ENCODE data around the gene MAX. TPM values are rescaled to one million over a fixed set of nuclear protein-coding genes. Genes with fewer than 3 reads are reported as not detected.

MAX gene
- total and polyA plus RNA-seq, 2 of the 4 experiments (the other 2 are of a cell fraction): 45.2 to 51.8 TPM

GRCh38 chr14:65100922-65101541 lies 1.3 kb downstream of the MAX start:
- no peak overlapping the region for H2BK20ac ChIP-seq (ENCODE audit: low read depth, low read length)
- H4K5ac ChIP-seq (ENCODE audit: low read depth, low read length): no peak overlapping the region
- TF ChIP-seq MAFK (IDR thresholded peaks at IDR 0.05; ENCODE audit: low read depth, low read length) (no peak), RFX5 (IDR thresholded peaks at IDR 0.05; ENCODE audit: low read depth, low read length) (no peak), RCOR1 (IDR thresholded peaks at IDR 0.05; ENCODE audit: insufficient replicate concordance, low read length) (no peak), ELK1 (IDR thresholded peaks at IDR 0.05; ENCODE audit: borderline replicate concordance, low read depth, low read length) (no peak), NFE2L2 (IDR thresholded peaks at IDR 0.05; ENCODE audit: low read depth, low read length) (no peak), CTCF (conservative IDR thresholded peaks at IDR 0.05; ENCODE audit: low read depth, low read length) (no peak), POLR2A (IDR thresholded peaks at IDR 0.05; ENCODE audit: low read depth, low read length) (no peak), SMC3 (IDR thresholded peaks at IDR 0.05; ENCODE audit: low read depth, low read length) (no peak), MXI1 (IDR thresholded peaks at IDR 0.05; ENCODE audit: borderline replicate concordance, low read depth, low read length) (no peak), CEBPB (IDR thresholded peaks at IDR 0.05; ENCODE audit: low read depth, low read length) (no peak), RAD21 (IDR thresholded peaks at IDR 0.05; ENCODE audit: low read length) (no peak), MAZ (IDR thresholded peaks at IDR 0.05; ENCODE audit: borderline replicate concordance, low read depth, low read length) (no peak), BHLHE40 (IDR thresholded peaks at IDR 0.05; ENCODE audit: low read depth, low read length) (no peak), USF2 (IDR thresholded peaks at IDR 0.05; ENCODE audit: low read depth, low read length) (no peak), FOS (IDR thresholded peaks at IDR 0.05; ENCODE audit: low read depth, low read length) (no peak), CHD1 (IDR thresholded peaks at IDR 0.05; ENCODE audit: low read depth, low read length) (no peak)
- H2BK15ac ChIP-seq (ENCODE audit: low read depth, low read length): no peak overlapping the region
- intact Hi-C loops (cut with micrococcal nuclease) (loop anchor here (5.0 kb wide), 1 partner anchor 56 kb away; no protein-coding TSS in a partner anchor), in situ Hi-C loops (cut with MboI; ENCODE audit: low sequenced_read_pairs) (no loop called here), dilution Hi-C loops (cut with HindIII; ENCODE audit: low sequenced_read_pairs, unreplicated experiment) (no loop called here)
- WGBS, 2 experiments (ENCODE audit: extremely low coverage in 2 of 2, insufficient read length in 1 of 2): 51% methylated on average over 3 of the region's 6 CpGs; no CpG with 5 or more reads in 1 of the 2 experiments
- H3K4me1 ChIP-seq (ENCODE audit: control insufficient read depth, insufficient read depth, low read length): peaks cover 4% of the 10 kb centered on the region; the same call in 1 of the 2 replicates
- no peak for DNase-seq
- H3K14ac ChIP-seq (replicated peaks; ENCODE audit: low read depth, low read length): no peak overlapping the region
- peak overlapping the region; percentile 74 for H3K9ac ChIP-seq (ENCODE audit: low read depth, low read length)
- peaks cover 1% of the 10 kb centered on the region; the same call in 1 of the 2 replicates for H3K36me3 ChIP-seq (ENCODE audit: control insufficient read depth, insufficient read depth, low read length)
- H3K9me3 ChIP-seq (ENCODE audit: control insufficient read depth, insufficient read depth, low read length): no peaks in the 10 kb centered on the region
- no peak overlapping the region for H2BK120ac ChIP-seq (ENCODE audit: low read depth, low read length)
- no peak overlapping the region for H3K4ac ChIP-seq (ENCODE audit: low read depth, low read length)
- H4K8ac ChIP-seq (ENCODE audit: low read depth in 2 of 2, low read length in 2 of 2): no peak overlapping the region
- CTCF ChIA-PET: no interaction called here
- H2AFZ ChIP-seq (replicated peaks; ENCODE audit: low read length, poor library complexity): no peak overlapping the region
- peak overlapping the region; percentile 92 for H3K4me2 ChIP-seq (ENCODE audit: low read depth, low read length)
- H3K18ac ChIP-seq (ENCODE audit: low read depth, low read length): no peak overlapping the region
- H4K91ac ChIP-seq (ENCODE audit: insufficient read depth, low read depth, low read length): no peak overlapping the region
- H2BK5ac ChIP-seq (ENCODE audit: low read depth, low read length, poor library complexity, severe bottlenecking): no peak overlapping the region
- H4K20me1 ChIP-seq (ENCODE audit: insufficient read depth, low read length): peaks cover 10% of the 10 kb centered on the region
- H2AK9ac ChIP-seq (replicated peaks; ENCODE audit: low read depth, low read length, poor library complexity): no peak overlapping the region
- no peak overlapping the region for H2AK5ac ChIP-seq (ENCODE audit: low read depth, low read length)
- peak overlapping the region; percentile 84 for H3K4me3 ChIP-seq (ENCODE audit: insufficient read depth, low read depth, low read length)
- no peak for ATAC-seq (ENCODE audit: low read depth)
- no peak overlapping the region for H3K23ac ChIP-seq (ENCODE audit: low read depth, low read length)
- H3K27ac ChIP-seq (ENCODE audit: insufficient read depth, low read length): peak overlapping the region; percentile 23; the same call in 1 of the 2 replicates
- peaks cover 17 to 36% of the 10 kb centered on the region in 2 experiments for H3K79me1 ChIP-seq (ENCODE audit: low read depth in 1 of 2, low read length in 2 of 2)
- POLR2A ChIA-PET (ENCODE audit: unreplicated experiment): no interaction called here
- no peaks in the 10 kb centered on the region for H3K27me3 ChIP-seq (ENCODE audit: control insufficient read depth, insufficient read depth, low read length)
- H3K9me1 ChIP-seq (ENCODE audit: insufficient read depth, low read length): peaks cover 4% of the 10 kb centered on the region; the same call in 1 of the 2 replicates
- BruUV-seq (replicated peaks): no TSS peak
- no peak overlapping the region for H3K56ac ChIP-seq (ENCODE audit: extremely low read depth, insufficient read depth, low read length)

Data from IMR-90 (cell line).